Measurements from ENCODE around the gene MET.
"Not testable (repeated sequence)": the region's sequence is repeated elsewhere in the genome, so short reads cannot be mapped to it uniquely, and the experiment has no call there.

MET gene

DNA sequence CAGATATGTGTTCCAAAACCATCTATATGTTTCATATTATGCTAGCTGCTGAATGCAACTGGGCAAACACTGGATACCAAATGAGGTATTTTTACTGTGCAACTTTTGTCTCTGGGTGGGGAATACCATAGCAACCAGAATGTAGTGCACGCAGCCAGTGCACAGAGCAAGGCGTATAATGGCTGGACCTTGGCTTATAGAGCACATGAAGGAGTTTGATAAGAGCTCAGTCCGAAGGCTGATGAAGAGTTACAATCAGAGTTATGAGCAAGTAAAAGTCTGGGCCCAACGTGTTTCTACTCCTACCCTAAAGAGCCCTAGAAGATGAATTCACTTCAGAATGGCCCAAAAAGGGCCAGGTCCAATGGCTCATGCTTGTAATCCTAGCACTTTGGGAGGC is 82.2 kb downstream of the MET start:
- no peak for DNase-seq

DNA sequence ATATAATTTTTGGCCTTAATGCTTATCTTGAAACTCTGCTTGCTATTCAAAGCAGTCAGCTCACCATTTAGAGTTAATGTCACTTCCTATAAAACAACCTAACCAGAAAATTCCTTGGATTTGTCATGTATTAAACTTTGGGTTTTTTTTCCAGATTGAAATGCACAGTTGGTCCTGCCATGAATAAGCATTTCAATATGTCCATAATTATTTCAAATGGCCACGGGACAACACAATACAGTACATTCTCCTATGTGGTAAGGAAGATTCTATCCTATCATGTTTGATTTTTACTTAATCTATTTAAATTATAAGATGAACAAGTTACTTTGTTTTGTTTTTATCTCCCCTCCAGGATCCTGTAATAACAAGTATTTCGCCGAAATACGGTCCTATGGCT is 85.3 kb downstream of the MET start:
- DNase-seq: no peak

DNA sequence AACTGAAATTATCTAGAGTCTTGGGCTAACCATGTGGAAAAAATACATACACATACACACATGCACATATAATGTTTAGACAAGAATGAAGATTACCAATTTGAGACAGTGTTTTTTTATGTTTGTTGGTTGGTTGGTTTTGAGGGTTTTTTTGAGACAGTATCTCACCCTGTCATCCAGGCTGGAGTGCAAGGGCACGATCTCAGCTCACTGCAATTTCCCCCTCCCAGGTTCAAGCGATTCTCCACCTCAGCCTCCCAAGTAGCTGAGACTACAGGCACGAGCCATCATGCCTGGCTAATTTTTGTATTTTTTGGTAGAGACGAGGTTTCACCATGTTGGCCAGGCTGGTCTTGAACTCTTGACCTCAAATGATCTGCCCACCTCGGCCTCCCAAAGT is 87.6 kb downstream of the MET start:
- DNase-seq: not testable (repeated sequence)

DNA sequence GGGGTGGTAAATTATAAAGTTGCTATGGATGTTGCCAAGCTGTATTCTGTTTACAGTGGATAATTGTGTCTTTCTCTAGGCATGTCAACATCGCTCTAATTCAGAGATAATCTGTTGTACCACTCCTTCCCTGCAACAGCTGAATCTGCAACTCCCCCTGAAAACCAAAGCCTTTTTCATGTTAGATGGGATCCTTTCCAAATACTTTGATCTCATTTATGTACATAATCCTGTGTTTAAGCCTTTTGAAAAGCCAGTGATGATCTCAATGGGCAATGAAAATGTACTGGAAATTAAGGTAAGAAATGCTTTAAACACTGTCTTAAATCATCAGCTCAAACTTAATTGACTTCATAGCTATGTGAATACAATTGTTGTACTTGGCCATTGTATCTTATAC is 91.0 kb downstream of the MET start:
- no peak for DNase-seq

DNA sequence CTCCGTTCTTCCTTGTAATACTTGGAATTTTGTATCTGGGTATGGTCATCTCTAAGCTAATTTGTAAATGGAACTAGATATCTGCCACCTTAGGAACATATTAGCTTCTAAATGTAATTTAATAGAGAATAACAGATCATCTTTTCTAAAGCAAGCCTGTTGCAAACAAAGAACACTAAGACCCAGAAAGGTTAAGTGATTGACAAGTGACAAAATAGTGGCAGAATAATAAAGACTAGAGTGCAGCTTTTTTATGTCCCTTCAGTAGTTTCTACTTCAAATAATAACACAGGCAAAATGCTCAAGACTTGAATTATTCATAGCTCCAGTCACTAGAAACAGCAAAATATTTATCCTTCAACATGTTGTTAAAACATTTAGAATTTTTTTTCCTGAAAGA is 91.7 kb downstream of the MET start:
- no peak for DNase-seq

- no peak for DNase-seq
Measured at GRCh38 chr7:116766881-116767280, 94.9 kb downstream of the MET start.

GRCh38 chr7:116769546-116769945 is 97.5 kb downstream of the MET start:
- DNase-seq: no peak

DNA sequence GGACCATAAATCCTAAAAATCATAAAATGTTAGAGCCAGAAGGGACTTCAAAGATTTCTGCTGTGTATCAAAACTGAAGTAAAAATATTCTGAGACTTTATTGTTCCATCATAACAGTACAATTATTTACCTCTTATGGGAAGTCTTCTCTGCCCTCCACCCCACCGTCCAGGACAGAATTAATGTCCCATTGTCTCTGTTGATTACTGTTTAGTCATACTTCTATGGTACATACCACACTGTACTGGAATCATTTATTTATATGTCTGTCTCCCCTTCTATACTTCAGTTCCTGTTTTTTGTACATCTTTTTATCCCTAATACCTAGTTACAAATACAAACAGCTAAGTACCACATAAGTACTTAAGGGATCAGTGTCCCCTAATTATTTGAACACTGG is 98.9 kb downstream of the MET start:
- DNase-seq: no peak

DNA sequence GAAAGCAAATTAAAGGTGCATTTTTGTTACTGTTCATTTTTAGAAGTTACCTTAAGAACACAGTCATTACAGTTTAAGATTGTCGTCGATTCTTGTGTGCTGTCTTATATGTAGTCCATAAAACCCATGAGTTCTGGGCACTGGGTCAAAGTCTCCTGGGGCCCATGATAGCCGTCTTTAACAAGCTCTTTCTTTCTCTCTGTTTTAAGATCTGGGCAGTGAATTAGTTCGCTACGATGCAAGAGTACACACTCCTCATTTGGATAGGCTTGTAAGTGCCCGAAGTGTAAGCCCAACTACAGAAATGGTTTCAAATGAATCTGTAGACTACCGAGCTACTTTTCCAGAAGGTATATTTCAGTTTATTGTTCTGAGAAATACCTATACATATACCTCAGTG is 99.6 kb downstream of the MET start:
- no peak for DNase-seq

DNA sequence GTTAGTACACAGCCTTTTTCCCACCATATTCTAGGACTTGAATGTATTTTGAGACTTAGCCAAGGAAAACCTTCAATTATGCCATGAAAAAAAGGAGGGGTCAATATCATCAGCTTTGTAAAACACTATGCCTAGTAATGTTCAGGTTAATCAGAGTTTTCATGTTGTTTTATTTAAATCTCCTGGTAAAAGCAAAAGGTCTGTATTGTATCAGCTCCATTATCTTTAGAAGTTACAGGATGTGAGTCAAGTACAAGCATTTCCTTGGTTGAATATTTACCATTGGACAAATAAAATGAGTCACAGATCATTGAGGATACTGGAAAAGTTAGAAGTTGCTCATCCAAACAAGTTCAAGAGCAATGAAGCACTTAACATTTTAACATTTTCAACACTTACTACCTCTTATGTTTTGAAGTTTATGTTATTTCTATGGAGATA is 100.4 kb downstream of the MET start:
- no peak for DNase-seq

- DNase-seq: no peak
Measured at GRCh38 chr7:116772926-116773749, 101.1 kb downstream of the MET start.

GRCh38 chr7:116776046-116776445 is 104.0 kb downstream of the MET start:
- no peak for DNase-seq

DNA sequence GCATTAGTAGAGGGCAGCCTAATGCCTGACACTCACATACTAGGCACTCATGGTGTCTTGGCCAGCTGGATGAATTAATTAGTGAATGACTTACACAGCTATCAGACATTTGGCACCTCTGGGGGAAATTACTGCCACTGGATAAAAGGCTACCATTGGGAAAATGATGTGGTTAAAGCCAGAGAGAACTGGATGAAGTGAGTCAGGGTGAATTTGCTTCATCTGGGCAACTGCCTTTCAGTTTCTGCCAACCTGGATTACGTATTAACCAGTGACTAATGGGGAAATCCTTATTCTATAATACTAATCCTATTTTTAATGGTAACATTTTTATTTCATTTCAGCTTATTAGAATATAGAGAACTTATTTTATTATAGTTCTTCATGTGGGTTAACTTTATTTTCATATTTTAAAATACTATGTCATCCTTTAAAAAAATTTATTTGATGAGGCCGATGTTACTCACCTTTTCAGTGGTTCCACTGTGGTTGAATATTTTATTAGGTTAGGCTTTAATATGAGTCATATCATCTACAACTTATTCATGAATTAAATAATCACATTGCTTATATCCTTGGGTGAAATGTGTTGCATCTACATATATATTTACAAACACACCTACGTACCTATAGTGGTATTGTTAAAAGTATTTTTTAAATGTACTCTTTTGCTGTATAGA is 104.8 kb downstream of the MET start:
- DNase-seq: no peak

DNA sequence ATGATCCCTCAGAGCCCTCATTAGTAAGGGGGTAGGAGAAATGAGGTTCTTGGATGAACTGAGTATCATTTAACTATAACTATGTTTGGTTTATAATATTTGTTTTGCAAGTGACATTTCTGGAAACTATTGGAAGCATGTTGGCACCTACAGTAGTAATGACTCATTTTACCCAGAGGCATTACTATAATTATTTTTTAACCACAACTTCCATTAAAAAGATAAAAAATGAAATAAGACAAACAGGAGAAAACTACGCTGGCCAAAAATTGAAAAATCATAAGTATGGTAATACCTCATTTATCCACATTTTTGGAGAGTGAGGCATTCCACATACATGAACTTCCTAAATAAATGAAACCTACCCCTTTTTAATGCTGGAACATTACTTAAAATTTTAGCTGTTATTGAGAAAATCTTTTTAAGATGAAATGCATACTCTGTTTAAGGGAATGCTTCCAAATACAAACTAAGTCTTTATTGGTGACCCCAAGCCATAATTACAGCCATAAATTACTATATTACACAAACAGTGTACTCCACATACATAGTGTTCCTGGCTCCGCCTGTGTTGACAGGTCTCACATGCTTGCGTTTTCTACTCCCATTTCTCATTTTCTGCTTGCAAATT is 105.8 kb downstream of the MET start:
- peak; percentile 49 for DNase-seq

- no peak for DNase-seq
Measured at GRCh38 chr7:116779216-116779615, 107.2 kb downstream of the MET start.

DNA sequence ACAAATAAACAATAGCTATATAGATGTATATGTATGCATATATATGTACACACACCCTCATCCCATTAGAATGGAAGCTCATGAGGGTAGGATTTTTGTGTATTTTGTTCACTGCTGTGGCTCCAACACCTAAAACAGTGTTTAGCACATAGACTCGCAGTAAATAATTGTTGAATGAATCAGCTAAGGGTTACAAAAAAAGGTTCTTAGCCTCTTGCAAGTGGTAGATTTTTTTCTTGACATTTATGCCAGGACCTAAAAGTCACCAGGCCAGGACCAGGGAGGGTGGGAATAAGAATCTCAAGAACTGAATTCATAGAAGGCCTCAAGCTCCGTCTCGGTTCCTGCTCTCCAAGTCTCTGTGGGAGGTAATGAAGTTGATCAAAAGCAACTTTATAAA is 107.9 kb downstream of the MET start:
- no peak for DNase-seq

DNA sequence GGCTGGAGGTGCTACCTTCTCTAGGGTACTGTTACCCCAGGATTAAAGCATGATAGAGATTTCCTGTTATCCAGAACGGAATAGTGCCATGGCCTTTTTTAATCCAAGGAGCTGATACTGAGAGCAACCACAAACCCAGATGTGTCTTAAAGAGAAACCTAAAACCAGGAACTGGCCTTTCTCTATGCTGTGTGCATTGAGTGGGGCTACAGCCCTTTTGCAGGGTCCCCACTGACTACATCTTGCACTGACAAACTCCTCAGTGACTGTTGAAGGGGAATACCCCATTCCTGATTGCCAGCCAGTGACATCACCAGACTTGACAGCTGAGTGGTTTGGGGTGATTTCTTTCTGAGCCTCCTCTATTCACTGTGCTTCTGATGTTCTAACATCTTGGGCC is 108.5 kb downstream of the MET start:
- no peak for DNase-seq

DNA sequence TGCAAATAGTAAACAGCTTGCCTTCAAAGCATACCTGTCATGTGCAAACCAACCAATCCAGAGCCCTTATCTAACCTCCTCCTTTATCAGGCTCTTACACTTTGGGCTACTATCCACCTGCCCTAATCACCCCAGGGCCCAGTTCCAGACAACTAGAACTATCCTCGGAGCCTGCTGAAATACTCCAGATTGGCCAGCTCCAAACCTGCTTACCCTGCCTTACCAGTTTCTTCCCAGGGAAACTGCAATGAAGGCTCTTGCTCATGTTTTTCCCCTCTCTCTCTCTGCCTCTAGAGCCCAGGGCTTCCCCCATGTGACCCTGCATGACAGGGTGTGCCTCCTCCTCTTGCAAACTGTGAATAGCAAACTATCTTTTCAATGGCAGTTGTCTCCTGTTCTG is 109.0 kb downstream of the MET start:
- no peak for DNase-seq

DNA sequence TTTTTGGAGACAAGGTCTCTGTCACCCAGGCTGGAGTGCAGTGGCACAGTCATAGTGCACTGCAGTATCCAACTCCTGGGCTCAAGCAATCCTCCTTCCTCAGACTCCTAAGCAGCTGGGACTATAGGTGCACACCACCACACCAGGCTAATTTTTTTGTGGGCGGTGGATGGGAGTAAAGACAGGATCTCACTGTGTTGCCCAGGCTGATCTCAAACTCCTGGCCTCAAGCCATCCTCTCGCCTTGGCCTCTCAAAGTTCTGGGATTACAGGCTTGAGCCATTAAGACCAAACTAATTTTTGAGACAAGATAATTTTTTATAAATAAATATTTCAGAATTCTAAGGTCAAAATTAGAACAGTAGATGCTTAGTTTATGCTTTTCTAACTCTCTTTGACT is 109.6 kb downstream of the MET start:
- no peak for DNase-seq

GRCh38 chr7:116782177-116782711 is 110.2 kb downstream of the MET start:
- DNase-seq: no peak

- DNase-seq: no peak
Measured at GRCh38 chr7:116783666-116784318, 111.8 kb downstream of the MET start.

- no peak for DNase-seq
Measured at GRCh38 chr7:116784647-116785046, 112.7 kb downstream of the MET start.

GRCh38 chr7:116785843-116786242 is 113.8 kb downstream of the MET start:
- no peak for DNase-seq

Data from left hindlimb (tissue), 1 donor.